ENCODE results near the gene PLIN3.
"Not testable (repeated sequence)": the region's sequence is repeated elsewhere in the genome, so short reads cannot be mapped to it uniquely, and the experiment has no call there.

PLIN3 gene, protein sequence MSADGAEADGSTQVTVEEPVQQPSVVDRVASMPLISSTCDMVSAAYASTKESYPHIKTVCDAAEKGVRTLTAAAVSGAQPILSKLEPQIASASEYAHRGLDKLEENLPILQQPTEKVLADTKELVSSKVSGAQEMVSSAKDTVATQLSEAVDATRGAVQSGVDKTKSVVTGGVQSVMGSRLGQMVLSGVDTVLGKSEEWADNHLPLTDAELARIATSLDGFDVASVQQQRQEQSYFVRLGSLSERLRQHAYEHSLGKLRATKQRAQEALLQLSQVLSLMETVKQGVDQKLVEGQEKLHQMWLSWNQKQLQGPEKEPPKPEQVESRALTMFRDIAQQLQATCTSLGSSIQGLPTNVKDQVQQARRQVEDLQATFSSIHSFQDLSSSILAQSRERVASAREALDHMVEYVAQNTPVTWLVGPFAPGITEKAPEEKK

DNA sequence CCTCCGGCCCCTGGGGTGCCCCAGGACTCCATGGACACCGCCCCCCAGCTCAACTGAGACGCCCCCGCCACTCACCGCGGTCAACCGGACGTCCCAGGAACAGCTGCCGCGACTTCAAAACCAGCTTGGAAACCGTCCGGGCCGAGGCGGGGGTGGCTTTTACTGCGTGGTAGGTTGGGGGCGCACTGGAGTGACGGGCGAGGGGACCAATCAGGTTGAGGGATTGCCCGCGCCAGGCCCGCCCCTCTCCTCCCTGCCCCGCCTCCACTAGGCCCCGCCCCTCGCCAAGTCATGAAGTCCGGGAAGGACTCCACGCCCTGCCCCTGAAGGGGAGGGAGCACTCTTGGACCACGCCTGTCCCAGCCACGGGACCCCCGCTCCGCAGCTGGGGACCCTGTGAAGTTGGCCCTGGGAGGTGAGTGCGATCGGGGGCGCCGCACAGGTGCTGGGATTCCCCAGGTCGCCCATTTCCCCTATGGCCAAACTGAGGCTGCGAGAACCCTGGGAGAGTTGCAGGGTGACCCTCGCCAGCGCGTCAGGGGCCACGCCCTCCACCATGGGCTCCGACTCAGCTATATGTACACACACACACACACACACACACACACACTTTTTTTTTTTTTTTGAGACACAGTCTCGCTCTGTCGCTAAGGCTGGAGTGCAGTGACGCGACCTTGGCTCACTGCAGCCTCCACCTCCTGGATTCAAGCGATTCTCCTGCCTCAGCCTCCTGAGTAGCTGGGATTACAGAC, at the start of gene PLIN3:
TSS of gene PLIN3 (minus strand) at position 134 of the 752 bp plus-strand sequence. CDS start 6,273 bp downstream, outside the sequence.
- DNase-seq (ENCODE audit: low spot score) = peak; percentile 95

DNA sequence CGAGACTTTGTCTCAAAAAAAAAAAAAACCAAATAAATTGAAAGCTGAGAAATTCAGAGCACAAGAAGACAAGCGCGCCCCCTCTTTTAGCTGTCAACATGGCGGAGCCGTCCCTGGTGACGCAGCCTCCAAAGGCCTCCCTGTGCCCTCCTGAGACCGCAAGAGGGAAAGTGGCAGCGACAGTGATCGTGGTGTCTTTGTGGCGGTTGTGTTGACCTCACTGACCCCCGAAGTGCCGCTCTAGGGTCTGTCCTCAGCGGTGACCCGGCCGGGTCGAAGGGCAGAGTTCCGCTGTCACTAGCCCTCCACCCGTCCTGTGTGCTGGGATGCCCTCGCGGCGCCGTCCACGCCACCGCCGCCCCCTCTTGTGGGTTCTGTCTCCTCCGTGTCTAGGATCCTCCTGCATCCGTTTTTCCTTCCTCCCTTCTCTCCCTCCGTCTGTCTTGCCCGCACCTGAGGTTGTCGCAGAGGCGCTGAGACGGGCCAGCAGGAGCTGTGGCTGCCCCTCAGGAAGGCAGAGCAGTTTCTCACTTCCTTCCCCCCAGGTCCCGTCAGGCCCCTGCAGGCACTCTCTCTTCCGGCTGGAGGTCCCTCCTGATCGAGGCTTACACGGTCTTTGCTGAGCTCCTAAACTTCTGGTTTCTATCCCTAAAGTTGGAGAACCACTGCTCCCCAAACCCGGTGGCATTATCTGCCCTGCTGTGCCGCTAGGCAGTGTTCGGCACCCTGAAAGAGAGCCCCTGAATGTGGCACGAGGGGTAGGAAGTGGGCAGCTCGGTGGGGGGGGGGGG, 49.0 kb upstream of the PLIN3 start:
- DNase-seq (ENCODE audit: low spot score) = peak; percentile 25

DNA sequence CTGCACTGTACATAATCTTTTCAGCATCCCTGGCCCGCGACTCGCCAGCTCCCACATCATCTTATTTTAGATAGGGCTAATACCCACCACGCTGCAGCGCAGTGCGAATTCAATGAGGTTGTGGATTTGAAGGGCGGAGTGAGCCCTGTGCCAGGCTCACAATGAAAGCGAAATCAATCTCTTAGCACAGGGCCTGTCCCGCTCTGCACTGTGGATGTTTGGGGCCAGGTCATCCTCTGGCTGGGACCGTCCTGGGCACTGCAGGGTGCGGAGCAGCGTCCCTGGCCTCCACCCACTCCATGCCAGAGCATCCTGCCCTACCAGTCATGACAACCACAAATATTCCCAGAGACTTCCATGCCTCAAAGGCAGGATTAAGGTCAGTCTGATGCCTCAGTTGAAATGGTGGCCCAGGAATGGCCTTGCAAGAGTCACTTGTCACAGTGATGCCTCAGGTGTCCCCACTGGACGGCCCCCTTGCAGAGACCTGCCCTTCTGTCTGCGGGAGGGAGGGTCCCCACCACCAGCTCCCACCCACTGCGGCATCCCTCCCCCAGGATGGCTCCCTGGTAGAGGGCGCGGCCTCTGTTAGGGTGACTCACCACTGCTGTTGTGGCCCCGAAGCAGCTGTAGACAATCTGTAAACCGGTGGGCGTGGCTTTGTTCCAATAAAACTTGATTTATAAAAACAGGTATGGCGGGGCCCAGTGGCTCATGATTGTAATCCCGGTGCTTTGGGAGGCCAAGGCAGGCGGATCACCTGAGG, 47.5 kb upstream of the PLIN3 start:
- no peak for DNase-seq (ENCODE audit: low spot score)

DNA sequence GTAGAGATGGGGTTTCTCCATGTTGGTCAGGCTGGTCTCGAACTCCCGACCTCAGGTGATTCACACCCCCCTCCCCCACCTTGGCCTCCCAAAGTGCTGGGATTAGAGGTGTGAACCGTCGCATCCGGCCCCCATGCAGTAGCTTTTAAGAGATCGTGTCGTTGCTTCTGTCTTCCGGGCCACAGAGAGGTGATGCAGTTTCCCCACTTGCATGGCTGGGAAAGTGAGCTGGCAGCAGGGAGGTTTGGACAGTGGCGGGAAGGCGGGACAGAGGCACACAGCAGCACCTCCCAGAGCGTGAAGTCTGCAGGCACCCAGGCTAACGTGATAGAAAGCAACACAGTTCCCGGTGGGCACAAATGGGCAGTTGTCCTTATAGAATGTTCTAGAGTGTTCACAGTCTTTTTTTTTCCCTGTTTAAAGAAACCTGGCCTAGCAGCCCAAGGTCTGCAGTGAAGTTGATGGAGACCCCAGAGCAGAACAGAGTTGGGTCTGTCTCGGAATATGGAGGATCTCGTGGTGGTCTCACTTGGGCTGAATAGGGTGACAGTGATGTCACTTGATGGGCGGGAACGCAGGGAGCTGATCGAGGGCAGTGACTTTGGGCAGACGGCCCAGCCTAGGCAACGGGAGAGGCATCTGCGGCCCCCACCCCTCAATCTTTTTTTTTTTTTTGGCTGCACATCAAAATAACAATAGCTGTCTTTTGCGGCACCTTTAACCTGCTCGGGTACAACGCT, 46.7 kb upstream of the PLIN3 start:
- DNase-seq (ENCODE audit: low spot score) = no peak

DNA sequence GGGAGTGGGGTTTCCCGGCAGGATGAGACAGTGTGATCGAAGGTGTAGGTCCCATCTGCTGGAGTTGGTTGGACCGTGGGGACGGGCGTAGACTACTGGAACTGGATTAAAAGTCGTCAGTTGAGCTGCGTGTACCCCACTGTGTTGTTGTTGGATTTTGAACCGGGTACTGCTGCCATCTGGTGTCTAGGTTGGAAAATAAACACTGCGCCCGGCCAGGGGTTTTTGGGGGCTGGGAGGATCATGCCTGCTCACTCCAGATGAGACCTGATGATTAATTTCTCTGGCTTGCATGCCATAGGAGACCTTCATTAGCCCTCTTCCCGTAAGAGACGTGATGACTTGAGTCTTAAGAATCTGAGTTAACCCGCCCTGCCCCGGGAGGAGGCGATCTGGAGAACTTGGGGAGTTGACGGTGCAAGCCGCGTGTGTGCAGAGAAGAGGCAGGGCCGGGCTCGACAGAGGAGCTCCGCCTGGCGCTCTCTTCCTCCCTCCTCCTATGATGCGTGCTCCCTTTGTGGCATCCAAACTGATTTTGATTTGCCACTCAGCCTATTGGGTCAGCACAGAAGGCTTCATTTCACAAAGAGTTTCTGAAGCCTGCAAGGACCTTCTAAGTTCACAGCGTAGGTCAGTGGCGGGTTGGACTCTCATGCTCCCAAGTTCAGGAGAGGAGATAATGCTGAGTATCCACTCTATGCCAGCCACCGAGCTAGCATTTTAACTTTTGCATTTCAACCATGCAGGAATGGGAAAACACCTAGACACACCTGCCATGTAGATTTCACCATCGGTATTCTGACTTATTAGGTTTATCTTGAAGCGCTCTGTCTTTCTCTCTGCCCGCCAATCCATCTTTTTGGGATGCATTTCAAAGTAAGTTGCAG, 44.6 kb upstream of the PLIN3 start:
- DNase-seq (ENCODE audit: low spot score) = peak; percentile 80

DNA sequence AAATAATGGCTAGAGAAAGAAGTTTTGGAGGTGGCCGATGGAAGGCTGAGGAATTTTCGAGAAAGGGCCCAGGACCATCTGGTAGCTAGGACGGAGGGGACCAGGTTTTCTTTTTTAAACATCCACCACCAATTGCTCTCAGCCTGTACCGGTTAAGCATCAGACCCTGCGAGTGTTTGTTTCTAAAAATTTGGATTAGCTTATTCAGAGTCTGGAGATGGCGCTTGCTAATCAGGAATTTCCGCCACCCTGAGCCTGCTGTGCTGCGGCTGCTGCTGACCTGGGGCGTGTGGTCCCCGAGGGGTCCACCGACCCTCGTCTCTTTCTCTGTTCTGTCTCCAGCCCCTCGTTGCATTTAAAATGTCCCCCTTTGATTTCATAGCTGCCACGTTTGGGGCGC, 43.8 kb upstream of the PLIN3 start:
- no peak for DNase-seq (ENCODE audit: low spot score)

DNA sequence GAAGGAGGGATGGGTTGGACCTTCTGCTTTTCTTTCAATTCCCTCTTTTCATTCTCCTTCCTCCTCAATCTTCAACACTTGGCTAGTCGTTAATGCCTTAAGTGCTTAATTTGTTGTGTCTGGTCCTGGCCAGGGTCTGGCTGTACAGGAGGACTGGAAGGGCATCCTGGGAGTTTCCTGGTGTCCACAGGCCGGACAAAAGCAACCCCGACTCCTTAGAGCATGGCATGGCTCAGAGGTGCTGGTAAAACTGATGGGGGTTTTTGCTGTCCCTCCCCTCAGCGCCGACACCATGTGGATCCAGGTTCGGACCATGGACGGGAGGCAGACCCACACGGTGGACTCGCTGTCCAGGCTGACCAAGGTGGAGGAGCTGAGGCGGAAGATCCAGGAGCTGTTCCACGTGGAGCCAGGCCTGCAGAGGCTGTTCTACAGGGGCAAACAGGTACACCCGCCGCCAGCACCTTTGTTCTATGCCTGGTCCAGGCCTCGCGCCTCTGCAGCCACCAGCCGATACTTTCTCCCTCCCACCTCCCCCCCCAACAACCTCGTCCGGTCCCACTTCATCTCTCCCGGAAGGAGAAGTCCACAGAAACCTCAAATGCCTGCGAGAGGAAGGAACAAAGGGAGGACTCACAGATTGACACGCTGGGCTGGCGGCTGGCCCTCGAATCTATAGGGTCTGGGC, 43.3 kb upstream of the PLIN3 start:
- peak; percentile 66 for DNase-seq (ENCODE audit: low spot score)

DNA sequence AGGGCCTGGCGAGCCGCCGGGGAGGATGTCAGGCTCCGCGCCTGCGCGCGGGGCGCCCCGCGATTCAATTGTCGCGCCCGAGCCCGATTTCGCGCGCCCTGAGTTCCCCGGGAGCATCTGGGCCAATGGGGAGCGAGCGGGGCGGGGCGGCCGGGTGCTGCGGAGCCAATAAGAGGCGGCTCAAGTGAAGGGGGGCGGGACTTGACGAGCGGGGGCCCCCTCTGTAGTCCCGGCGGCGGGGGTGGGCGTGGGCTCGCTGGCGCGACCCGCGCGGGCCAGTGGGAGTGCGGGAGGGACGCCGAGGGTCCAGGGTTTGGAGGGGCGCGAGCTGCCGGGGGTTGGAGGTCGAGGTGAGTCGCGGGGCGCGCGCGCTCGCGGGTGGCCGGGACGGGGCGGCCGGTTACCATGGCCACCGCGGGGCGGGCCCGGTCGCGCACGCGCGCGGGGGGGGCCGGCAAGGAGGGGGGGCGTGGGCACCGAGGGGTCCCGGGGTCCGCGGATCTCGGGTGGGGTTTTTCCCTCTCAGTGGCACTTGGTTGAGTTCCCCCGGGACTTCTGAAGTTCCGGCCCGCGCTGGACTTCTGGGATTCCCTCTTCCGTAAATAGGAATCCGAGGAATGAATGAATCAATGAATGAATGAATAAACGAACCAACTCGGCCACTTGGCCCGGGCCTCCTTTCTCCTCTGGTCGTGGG, 42.6 kb upstream of the PLIN3 start:
- peak; percentile 94 for DNase-seq (ENCODE audit: low spot score)

DNA sequence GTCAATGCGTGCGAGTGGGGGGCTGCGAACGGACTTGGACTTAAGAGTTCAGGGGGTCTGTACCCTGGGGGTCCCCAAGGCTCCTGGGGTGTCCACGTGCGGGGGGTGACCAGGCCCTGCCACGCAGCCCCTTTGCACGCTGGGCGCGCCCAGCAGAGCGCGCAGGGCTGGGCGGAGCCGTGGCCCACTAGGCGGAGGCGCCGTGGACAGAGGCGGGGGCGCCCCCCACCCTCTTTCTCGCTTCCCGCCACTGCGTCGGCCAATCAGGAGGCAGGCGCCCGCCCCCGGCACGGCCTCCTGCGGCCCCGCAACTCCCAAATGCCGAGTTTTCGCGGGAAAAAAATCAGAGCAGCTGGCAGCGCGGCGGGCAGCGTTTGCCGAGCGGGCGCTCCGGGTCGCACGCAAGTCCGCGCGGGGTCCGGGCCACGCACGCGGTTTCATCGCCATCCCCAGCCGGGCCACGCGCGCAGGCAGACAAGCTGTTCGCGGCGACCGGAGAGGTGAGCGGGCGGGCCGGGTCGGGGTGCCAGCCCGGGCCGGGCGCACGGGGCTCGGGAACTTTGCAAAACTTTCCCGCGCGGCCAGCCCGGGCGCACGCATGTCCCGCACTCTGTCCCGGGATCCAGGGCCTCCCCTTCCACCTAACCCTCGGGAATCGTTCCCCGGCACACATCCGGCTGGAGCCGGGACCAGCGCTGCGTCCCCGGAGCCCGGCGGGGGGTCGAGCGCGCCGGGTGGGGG, 41.9 kb upstream of the PLIN3 start, which contains the start of gene UHRF1:
TSS of gene UHRF1 (plus strand) at position 346 of the 741 bp plus-strand sequence. CDS start 1,385 bp downstream, outside the sequence.
- no peak for DNase-seq (ENCODE audit: low spot score)

DNA sequence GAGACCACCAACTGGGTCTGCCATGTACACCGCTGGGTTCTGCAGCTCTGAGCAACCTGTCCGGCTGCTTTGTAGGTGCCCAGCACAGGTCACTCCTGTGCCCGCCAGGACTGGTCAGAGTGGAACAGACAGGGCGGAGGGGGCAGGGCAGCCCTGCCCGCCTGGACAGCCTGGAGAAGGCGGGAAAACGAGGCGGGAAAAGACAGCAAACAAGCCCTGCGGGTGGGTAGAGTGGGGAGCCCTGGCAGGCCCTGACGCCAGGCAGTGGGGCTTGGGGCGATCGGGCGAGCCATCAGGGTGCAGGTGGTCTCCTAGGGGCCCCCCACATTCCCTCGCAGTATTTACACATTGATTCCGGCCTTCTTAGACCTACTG, 41.3 kb upstream of the PLIN3 start:
- DNase-seq (ENCODE audit: low spot score) = no peak

DNA sequence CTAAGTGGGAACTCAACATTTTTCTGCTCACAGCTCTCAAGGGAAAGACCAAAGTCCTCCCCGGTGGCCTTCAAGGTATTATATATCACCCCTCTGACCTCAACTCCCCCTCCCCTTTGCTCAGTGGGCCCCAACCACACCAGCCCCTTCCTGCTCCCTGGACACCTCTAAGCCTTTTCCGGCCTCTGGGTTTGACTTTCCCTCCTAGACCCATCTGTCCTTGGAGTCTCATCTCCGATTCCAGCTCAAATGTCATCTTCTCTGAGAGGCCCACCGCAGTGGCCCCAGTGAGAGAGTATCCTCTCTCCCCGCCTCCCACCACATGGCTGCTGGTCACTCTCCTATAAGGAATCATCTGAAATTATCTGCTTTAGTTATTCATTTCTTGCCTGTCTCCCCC, 40.9 kb upstream of the PLIN3 start:
- no peak for DNase-seq (ENCODE audit: low spot score)

DNA sequence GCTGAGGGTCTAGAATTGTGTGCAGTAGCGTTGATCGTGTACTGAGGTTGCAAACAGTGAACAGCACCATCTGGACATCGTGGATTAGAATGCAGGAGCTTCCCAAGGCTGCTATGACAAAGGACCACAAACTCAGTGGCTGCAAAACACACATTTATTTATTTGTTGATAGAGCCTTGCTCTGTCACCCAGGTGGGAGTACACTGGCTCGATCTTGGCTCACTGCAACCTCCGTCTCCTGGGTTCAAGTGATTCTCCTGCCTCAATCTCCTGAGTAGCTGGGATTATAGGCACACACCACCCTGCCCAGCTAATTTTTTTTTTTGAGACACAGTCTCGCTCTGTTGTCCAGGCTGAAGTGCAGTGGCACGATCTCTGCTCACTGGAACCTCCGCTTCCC, 39.5 kb upstream of the PLIN3 start:
- DNase-seq (ENCODE audit: low spot score) = no peak

DNA sequence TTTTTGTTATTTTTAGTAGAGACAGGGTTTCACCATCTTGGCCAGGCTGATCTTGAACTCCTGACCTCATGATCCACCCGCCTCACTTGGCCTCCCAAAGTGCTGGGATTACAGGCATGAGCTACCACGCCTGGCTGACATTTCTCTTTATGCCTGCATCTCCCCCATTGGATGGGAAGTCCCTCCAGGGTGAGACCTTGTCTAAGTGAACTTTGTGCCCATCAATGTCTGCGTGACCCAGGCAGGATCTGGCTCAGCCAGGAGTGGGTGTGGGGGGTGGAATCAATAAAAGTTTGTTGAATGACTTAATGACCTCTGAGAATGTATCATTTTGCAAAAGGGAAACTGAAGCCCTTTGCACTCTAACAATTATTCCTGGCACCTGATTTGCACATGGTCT, 37.0 kb upstream of the PLIN3 start:
- DNase-seq (ENCODE audit: low spot score) = no peak

DNA sequence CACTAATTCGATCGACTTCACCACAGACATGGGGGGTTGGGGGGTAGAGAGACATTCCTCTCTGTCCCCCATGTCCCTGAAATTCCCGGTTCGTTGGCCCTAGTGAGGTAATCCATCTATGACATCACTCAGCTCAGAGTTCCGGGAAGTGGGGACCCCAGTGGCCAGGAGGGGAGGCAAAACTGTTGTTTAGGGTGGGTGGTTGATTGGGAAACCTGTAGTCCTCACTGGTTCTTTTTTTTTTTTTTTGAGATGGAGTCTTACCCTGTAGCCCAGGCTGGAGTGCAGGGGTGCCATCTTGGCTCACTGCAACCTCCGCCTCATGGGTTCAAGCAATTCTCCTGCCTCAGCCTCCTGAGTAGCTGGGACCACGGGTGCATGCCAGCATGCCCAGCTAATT, 35.3 kb upstream of the PLIN3 start, which contains the start of gene ARRDC5:
TSS of gene ARRDC5 (minus strand) at position 101 of the 400 bp plus-strand sequence. CDS start at position 30, 71 bp downstream.
- DNase-seq (ENCODE audit: low spot score) = no peak

DNA sequence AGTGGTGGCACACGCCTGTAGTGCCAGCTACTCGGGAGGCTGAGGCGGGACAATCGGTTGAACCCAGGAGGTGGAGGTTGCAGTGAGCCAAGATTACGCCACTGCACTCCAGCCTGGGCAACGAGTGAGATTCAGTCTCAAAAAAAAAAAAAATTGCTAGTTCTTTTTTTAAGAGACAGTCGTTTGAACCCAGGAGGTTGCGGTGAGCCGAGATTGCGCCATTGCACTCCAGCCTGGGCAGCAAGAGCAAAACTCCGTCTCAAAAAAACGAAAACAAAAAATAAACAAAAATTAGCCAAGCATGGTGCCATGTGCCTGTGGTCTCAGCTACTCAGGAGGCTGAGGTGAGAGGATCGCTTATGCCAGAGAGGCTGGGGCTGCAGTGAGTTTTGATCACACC, 33.4 kb upstream of the PLIN3 start:
- DNase-seq (ENCODE audit: low spot score) = not testable (repeated sequence)

DNA sequence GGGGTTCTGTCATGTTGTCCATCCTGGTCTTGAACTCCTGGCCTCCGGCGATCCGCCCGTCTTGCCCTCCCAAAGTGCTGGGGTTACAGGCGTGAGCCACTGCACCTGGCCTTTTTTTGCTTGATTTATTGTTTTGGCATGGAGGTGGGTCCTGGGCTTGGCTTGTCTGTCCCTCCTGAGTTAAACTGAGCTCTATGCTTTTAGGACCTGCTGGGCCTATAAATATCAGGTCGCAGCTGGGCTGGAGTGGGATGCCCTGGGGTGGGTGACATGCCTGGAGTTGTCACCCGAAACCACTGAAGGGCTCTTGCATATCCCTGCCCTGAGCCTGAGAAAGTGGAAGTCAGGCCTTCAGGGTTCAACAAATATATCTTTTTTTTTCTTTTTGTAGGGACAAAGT, 29.7 kb upstream of the PLIN3 start:
- DNase-seq (ENCODE audit: low spot score) = no peak

DNA sequence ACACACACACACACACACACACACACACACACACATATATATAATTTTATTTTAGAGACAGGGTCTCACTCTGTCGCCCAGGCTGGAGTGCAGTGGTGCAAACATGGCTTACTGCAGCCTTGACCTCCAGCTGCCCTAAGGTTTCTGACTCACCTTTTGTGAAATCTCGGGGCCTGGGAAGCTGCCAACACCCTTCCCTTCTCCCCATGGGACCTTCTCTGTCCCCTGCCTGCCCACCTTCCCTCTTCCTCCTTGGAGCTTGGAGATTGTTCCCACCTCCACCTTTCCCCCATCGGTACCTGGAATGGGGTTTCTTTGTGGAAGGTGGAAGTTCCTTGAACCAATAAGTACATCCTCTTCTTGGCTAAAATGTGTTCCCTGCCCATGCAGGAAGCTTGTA, 28.9 kb upstream of the PLIN3 start:
- no peak for DNase-seq (ENCODE audit: low spot score)

DNA sequence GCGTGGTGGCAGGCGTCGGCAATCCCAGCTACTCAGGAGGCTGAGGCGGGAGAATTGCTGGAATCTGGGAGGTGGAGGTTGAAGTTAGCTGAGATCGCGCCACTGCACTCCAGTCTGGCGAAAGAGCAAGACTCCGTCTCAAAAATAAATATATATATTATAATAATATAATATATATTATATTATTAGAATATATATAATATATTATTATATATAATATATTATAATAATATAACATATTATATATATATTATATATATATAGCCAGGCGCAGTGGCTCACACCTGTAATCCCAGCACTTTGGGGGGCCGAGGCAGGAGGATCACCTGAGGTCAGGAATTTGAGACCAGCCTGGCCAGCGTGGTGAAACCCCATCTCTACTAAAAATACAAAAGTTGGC, 25.5 kb upstream of the PLIN3 start:
- not testable (repeated sequence) for DNase-seq (ENCODE audit: low spot score)
